ENCODE measurements around the gene TIMM10.

Gene TIMM10

DNA sequence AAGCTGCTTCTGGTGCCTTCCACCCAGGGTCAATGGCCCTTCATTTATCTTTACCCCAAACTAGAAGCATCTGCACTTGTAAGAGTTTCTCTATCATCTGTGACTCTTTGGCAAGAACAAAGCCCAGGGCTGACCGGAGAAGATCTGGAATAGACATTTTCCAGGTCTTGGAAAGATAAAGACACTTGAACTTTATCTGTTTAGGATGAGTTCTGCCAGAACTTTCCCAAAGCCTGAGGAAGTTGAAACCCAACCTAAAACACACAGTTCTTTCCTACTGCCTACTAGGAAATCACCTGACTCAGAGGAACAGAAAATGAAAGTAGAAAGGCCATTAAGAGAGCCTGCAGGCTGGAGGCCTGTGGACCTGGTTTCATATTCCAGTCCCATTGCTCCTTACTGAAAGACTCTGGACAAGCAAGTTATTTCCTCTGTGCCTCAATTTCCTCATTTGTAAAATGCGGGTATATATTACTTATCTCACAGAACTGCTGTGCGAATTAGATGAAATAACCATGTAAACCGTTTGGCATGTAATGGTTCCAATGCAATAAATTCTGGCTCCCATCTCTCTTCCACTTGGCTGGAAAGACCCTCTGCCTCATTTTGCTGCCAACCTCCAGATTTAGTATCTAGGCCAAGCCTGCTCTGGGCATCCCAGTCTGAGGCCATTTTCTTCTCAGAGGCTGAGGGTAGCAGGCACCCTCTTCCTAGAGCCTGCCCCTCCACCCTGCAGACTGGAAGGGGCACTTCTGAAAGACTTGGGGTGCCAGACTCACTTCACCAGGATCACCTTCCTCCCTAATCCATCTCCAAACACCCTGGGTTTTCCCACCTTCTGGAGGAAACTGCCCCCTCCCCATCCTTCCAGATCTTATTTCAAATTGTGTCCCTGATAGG, 35.7 kb upstream of the TIMM10 start:
- peak overlapping the region; percentile 86 for H3K4me3 ChIP-seq (ENCODE audit: control insufficient read depth, low read depth, low read length)
- TF ChIP-seq, protein P1, sequence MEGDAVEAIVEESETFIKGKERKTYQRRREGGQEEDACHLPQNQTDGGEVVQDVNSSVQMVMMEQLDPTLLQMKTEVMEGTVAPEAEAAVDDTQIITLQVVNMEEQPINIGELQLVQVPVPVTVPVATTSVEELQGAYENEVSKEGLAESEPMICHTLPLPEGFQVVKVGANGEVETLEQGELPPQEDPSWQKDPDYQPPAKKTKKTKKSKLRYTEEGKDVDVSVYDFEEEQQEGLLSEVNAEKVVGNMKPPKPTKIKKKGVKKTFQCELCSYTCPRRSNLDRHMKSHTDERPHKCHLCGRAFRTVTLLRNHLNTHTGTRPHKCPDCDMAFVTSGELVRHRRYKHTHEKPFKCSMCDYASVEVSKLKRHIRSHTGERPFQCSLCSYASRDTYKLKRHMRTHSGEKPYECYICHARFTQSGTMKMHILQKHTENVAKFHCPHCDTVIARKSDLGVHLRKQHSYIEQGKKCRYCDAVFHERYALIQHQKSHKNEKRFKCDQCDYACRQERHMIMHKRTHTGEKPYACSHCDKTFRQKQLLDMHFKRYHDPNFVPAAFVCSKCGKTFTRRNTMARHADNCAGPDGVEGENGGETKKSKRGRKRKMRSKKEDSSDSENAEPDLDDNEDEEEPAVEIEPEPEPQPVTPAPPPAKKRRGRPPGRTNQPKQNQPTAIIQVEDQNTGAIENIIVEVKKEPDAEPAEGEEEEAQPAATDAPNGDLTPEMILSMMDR (IDR thresholded peaks at IDR 0.05; ENCODE audit: control insufficient read depth, insufficient read depth, low read depth, low read length, missing control alignments): no peak
- peak; percentile 25 for DNase-seq (ENCODE audit: low read depth)

DNA sequence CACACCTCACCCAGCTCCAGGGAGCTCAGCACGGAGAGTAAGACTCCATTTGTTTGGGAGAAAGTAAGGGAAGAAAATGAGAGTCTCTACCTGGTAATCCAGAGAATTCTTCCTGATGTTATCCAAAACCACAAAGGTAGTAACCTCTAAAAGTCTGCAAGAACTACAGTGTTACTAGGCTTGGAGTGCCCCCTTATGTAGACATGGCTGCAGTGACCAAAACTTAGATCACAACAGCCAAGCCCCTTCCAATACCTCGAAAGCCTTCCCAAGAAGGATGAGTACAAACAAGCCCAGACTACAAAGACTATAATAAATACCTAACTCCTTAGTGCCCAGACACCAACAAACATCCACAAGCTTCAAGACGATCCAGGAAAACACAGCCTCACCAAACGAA, 32.0 kb upstream of the TIMM10 start:
- no peak for DNase-seq (ENCODE audit: low read depth)
- H3K4me3 ChIP-seq (ENCODE audit: control insufficient read depth, low read depth, low read length): no peak overlapping the region
- TF ChIP-seq, protein P1 (IDR thresholded peaks at IDR 0.05; ENCODE audit: control insufficient read depth, insufficient read depth, low read depth, low read length, missing control alignments): no peak

DNA sequence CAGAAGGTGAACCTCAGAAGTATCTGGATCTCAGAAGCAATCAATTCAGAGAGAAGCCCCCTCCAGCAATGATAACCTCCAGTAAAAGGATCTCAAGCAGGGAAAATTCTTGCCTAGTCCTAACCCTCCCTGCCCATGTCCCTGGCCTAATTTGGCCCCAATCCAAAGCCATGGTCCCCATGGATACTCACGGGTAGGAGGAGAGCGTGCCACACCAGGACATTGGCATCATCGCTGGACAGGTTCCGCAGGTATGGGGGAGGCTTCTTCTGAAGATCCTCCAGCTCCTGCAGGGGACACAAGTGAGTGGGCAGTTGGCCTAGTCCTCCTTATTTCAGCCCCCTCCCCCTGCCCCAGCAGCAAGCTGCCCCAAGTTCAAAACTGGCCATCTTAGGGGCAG, 29.6 kb upstream of the TIMM10 start:
- DNase-seq (ENCODE audit: low read depth): no peak
- H3K4me3 ChIP-seq (ENCODE audit: control insufficient read depth, low read depth, low read length): no peak overlapping the region
- TF ChIP-seq, protein P1 (IDR thresholded peaks at IDR 0.05; ENCODE audit: control insufficient read depth, insufficient read depth, low read depth, low read length, missing control alignments): no peak

DNA sequence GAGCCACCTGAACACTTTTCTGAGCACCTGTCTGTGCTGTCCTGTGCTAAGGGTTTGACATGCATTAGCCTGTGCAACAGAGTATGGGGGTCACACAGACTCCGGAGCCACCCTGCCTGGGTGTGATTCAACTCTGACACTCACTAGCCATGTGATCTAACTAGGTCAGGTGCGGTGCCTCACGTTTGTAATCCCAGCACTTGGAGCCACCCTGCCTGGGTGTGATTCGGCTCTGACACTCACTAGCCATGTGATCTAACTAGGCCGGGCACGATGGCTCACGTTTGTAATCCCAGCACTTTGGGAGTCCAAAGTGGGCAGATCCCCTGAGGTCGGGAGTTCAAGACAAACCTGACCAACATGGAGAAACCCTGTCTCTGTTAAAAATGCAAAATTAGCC, 25.5 kb upstream of the TIMM10 start:
- H3K4me3 ChIP-seq (ENCODE audit: control insufficient read depth, low read depth, low read length): no peak overlapping the region
- TF ChIP-seq, protein P1 (IDR thresholded peaks at IDR 0.05; ENCODE audit: control insufficient read depth, insufficient read depth, low read depth, low read length, missing control alignments): no peak
- no peak for DNase-seq (ENCODE audit: low read depth)

DNA sequence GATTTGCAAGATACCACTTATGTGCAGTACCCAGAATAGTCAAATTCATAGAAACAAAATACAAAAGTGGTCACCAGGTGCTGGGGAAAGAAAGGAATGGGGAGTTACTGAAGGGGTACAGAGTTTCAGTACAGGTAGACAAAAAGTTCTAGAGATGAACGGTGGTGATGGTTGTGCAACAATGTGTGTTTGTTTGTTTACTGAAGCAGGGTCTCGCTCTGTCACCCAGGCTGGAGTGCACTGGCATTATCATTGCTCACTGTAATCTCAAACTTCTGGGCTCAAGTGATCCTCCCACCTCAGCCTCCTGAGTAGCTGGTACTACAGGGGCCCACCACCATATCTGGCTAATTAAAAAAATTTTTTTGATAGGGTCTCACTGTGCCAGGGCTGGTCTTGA, 24.8 kb upstream of the TIMM10 start:
- TF ChIP-seq, protein P1 (IDR thresholded peaks at IDR 0.05; ENCODE audit: control insufficient read depth, insufficient read depth, low read depth, low read length, missing control alignments): no peak
- no peak overlapping the region for H3K4me3 ChIP-seq (ENCODE audit: control insufficient read depth, low read depth, low read length)
- no peak for DNase-seq (ENCODE audit: low read depth)

DNA sequence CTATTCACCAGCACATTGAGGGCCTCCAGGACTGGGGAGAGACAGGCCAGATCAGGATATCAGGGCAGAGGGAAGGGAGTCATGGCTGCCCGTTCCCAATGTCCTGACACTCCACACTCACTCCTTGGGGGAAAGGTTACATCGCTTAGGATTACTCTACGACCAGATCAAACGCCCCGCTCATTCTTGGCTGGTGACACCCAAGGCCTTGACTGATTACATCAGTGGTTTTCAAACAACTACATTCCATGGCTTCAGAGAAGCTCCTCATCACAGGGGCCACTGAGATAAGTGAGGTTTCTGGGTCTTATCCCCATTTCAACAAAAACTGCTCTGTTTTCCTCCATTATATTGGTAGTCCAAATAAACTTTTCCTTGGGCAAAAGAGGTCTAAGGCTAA, 21.9 kb upstream of the TIMM10 start:
- no peak overlapping the region for H3K4me3 ChIP-seq (ENCODE audit: control insufficient read depth, low read depth, low read length)
- TF ChIP-seq, protein P1 (IDR thresholded peaks at IDR 0.05; ENCODE audit: control insufficient read depth, insufficient read depth, low read depth, low read length, missing control alignments): no peak
- DNase-seq (ENCODE audit: low read depth): no peak

Measured in AG09309 (cell line).